HUDEP-2 (cell line): ENCODE results near the gene SNX1.

Experiments
- DNase-seq, 76 experiments: peaks; one replicate each; lab custom pipeline; 2025; ENCODE audit not compliant: unreplicated experiment in 76 of 76; lab: John Stamatoyannopoulos, UW

SNX1 gene

GRCh38 chr15:64161688-64162477 is 66.1 kb downstream of the SNX1 start:
- no peak for DNase-seq

- DNase-seq, result peak in 4 of 76 experiments; percentile 47 to 62 (median 50)
Measured at GRCh38 chr15:64162478-64162868, 66.7 kb downstream of the SNX1 start.

- DNase-seq, result peak in 75 of 76 experiments; percentile 60 to 98 (median 95)
Measured at GRCh38 chr15:64162869-64163658, 67.3 kb downstream of the SNX1 start, which contains the start of gene PPIB. Gene PPIB, minus strand, starts transcription at chr15:64163022. Its CDS starts 36 bp downstream, at chr15:64162986.

DNA sequence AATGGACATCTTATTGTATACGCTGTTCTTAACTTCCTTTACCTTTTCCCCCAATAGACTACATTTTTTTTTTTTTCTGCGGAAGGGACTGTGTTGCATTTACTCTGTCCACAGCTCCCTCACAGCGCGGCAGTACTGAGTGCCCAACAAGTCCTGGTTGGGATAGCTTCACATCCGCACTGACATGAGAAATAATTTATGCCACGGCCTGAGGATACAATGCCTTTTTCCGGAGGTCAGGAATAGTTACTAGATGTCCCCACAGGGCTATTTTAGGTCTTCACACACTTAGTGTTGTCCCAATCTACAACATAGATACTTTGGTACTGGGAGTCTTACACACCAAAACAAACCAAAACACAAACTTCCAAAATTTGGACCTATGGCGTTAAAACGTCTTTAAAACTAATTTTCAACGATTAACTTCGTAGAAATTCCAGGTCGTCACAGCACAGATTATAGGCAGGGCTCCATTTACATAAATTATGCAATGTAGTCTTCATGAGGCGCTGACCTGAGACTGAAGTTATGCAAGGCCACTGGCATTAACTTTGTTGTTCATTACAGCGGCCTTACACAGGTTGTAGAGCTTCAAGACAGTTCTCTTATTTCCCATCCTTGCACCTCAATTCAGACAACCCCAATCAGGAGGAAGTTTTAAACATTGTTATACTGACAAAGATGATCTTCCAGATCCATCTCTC is 68.0 kb downstream of the SNX1 start:
- DNase-seq, result peak in 7 of 76 experiments; percentile 5 to 45 (median 24)

DNA sequence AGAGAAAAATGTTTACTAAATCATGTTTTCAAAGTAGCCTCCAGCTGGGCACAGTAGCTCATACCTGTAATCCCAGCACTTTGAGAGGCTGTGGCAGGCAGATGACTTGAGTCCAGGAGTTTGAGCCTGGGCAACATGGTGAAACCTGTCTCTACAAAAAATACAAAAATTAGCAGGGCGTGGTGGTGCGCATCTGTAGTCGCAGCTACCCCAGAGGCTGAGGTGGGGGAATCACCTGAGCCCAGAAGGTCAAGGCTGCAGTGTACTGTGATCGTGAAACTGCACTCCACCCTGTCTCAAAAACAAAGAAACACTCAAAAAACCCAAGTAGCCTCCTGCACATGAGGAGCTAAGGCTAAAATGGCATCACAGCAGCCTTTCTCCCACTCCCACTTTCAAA is 68.7 kb downstream of the SNX1 start:
- no peak for DNase-seq

DNA sequence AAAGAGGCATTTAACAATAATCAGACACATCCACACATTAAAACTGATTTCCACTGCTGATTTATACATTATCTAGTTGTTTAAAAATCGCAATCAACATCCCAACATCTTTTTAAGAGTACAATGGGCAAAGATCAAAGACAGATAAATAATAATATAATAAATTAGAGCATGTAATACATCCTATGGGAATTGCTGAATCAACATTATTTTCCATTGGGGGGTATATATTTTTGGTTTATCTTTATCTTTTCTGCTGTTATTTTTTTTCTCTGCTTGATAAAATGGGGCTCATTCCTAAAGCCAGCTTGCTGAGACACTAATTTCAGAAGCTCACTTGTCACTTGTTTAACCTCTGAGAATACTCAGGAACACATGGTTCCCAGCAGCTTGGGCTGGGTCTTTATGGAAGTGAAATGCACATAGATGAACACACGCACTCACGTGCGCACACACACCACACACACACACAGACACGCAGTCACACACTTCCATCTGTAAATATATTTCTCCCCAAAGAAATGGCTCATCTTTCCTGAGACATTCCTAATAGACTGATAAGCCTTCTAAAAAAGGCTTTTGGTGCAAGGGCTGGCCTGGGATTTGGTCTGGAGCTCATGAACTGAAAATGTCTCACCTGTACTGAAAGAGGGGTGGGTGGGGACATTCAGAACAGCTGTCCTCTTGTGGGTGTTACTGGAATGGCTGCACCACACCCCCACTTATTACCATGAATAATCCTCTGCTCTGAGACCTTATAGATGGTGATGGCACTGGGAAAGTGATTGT is 70.5 kb downstream of the SNX1 start:
- no peak for DNase-seq

- DNase-seq, result no peak
Measured at GRCh38 chr15:64180235-64180824, 84.5 kb downstream of the SNX1 start.

DNA sequence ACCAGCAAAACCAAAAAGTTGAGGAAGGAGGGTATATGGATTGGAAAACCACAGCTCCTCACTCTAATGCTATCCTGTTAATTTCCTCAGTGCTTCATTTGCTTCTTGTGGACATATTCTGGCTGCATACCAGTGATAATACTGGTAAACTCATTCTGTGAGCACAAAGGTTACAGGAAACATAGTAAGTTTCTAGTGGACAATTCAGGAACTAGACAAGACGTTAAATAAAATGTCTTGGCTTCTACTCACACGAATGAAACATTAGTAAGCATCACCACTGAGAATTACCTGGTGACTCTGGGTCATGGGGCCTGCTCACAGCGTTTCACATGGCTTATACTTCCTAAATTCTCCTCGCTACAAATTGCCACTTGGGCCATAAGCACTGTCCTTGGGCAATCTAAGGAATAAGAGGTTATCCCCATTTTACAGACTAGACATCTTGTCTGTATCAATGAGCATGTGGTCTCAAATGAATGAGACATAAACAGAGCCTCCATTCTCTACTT is 87.1 kb downstream of the SNX1 start:
- no peak for DNase-seq

DNA sequence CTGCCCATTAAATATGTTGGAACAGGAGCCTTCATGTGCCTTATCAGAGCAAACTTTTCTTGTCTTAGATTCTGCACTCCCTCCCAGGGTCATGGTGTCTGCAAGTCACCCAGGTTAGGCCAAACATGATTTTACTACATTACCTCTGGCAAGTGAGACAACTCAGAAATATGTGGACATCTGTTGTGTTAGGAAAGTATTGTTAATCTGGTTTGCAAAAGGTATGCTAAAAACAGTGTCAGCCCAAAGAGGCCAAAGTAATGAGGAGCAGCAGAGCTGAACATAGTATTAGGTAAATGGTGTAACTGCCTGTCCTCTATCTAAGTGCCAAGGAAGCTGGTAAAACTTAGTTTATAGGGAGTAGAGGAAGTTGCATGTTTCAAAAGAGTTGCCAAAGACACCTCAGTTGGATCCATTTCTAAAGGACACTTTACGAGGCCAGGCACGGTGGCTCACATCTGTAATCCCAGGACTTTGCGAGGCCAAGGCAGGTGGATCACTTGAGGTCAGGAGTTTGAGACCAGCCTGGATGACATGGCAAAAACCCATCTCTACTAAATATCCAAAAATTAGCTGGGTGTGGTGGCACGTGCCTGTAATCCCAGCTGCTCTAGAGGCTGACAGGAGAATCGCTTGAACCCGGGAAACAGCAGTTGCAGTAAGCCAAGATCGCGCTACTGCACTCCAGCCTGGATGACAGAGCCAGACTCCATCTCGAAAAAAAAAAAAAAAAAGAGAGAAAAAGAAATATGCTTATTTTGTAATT is 89.5 kb downstream of the SNX1 start:
- no peak for DNase-seq

DNA sequence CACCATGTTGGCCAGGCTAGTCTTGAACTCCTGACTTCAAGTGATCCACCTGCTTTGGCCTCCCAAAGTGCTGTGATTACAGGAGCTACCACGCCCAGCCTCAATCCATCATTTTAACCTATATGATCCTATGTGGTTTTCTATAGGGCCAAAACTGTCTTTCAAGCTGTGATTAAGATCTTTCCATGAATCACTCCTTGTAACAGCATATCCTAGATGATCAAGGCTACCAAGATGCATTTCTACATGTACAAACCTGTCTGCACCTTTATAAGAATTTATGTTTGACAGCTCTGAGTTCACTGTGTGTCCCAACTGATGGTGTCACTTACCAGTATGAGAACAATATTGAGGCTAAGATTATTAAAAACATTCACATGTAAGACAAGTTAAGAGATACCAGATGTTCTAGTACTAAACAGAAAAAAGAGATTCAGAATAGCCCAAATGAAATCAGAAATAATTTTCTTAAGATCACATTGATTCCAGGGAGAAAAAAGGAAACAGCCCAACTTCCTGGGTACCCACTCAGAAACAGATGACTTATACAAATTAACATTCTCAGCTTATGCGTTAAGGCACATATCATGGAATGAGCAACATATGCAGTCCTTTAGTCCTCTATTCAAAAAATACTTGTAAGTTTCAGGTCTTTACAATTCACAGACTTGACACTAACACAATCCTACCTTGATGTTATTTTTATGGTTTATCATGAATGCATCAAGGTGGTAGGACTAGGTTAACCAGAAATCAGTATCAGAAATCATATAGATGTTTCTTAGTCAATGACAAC is 91.8 kb downstream of the SNX1 start:
- DNase-seq, result no peak
